ENCODE data around the gene THOP1.

THOP1 gene

GRCh38 chr19:2782936-2783780 lies 2.1 kb upstream of the THOP1 start, which contains the start of gene SGTA:
SGTA (minus strand) TSS chr19:2783273; CDS start chr19:2769068, 14,205 bp downstream.
- peak; percentile 79 for TF ChIP-seq SPI1 (IDR thresholded peaks at IDR 0.05; ENCODE audit: borderline replicate concordance, low read depth)
- TF ChIP-seq, protein P1, sequence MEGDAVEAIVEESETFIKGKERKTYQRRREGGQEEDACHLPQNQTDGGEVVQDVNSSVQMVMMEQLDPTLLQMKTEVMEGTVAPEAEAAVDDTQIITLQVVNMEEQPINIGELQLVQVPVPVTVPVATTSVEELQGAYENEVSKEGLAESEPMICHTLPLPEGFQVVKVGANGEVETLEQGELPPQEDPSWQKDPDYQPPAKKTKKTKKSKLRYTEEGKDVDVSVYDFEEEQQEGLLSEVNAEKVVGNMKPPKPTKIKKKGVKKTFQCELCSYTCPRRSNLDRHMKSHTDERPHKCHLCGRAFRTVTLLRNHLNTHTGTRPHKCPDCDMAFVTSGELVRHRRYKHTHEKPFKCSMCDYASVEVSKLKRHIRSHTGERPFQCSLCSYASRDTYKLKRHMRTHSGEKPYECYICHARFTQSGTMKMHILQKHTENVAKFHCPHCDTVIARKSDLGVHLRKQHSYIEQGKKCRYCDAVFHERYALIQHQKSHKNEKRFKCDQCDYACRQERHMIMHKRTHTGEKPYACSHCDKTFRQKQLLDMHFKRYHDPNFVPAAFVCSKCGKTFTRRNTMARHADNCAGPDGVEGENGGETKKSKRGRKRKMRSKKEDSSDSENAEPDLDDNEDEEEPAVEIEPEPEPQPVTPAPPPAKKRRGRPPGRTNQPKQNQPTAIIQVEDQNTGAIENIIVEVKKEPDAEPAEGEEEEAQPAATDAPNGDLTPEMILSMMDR (IDR thresholded peaks at IDR 0.05; ENCODE audit: insufficient read depth, low read length), result peak; percentile 5
- TF ChIP-seq REST (IDR thresholded peaks at IDR 0.05; ENCODE audit: insufficient replicate concordance, low read depth), result peak; percentile 47
- TF ChIP-seq POLR2AphosphoS5 (IDR thresholded peaks at IDR 0.05; ENCODE audit: low read depth), result peak; percentile 48
- peak; percentile 88 for TF ChIP-seq GABPA (IDR thresholded peaks at IDR 0.05; ENCODE audit: low read depth)
- Histone ChIP-seq H3K27ac (replicated peaks) (peak within 1 kb of the TSS; percentile 95), H3K4me3 (replicated peaks; ENCODE audit: insufficient read depth, low read length) (peak within 1 kb of the TSS; percentile 93), H3K27me3 (ENCODE audit: insufficient read depth, poor library complexity, severe bottlenecking) (no peaks in the 10 kb centered on the region)
- peak; percentile 99 to 100 for DNase-seq (ENCODE audit: low read depth in 1 of 2, low spot score in 1 of 2)

DNA sequence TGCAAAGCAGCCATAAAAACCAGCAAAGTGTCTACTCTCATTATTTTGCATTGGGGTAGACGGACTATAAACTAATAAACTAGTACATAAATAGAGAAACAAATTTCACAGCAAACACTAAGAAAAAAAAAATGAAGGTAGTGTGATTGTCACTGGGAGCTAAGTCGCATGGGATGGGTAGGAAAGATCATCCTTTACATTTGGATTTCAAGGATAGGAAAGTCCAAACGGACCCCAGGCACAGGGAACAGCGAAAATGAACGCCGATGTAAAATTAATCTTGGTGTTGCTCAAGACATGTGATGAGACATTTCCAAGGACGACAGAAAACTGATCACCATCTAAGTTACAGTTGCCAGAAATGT lies 1.5 kb upstream of the THOP1 start:
- TF ChIP-seq REST (IDR thresholded peaks at IDR 0.05; ENCODE audit: insufficient replicate concordance, low read depth), result no peak
- no peak for TF ChIP-seq SPI1 (IDR thresholded peaks at IDR 0.05; ENCODE audit: borderline replicate concordance, low read depth)
- TF ChIP-seq POLR2AphosphoS5 (IDR thresholded peaks at IDR 0.05; ENCODE audit: low read depth), result no peak
- TF ChIP-seq GABPA (IDR thresholded peaks at IDR 0.05; ENCODE audit: low read depth), result no peak
- TF ChIP-seq, protein P1 (IDR thresholded peaks at IDR 0.05; ENCODE audit: insufficient read depth, low read length), result no peak
- 0 out of 2 replicates have a peak overlapping the region, but pooled peaks have one; percentile 5 for H3K4me3 ChIP-seq (replicated peaks; ENCODE audit: insufficient read depth, low read length)
- H3K27me3 ChIP-seq (ENCODE audit: insufficient read depth, poor library complexity, severe bottlenecking), result no peaks in the 10 kb centered on the region
- no peak for DNase-seq (ENCODE audit: low read depth in 1 of 2, low spot score in 1 of 2)
- peak overlapping the region; percentile 95 for H3K27ac ChIP-seq (replicated peaks)

- no peaks in the 10 kb centered on the region for H3K27me3 ChIP-seq (ENCODE audit: insufficient read depth, poor library complexity, severe bottlenecking)
- H3K4me3 ChIP-seq (replicated peaks; ENCODE audit: insufficient read depth, low read length), result no peak overlapping the region
- DNase-seq (ENCODE audit: low read depth in 1 of 2, low spot score in 1 of 2), result no peak
- TF ChIP-seq GABPA (IDR thresholded peaks at IDR 0.05; ENCODE audit: low read depth) (no peak), REST (IDR thresholded peaks at IDR 0.05; ENCODE audit: insufficient replicate concordance, low read depth) (no peak)
- H3K27ac ChIP-seq (replicated peaks), result no peak overlapping the region
These were observed 1.8 kb downstream of the THOP1 start for GRCh38 chr19:2787115-2787514.

Data from HL-60 (cell line).